ENCODE measurements around the gene SLC48A1.

Gene SLC48A1

DNA sequence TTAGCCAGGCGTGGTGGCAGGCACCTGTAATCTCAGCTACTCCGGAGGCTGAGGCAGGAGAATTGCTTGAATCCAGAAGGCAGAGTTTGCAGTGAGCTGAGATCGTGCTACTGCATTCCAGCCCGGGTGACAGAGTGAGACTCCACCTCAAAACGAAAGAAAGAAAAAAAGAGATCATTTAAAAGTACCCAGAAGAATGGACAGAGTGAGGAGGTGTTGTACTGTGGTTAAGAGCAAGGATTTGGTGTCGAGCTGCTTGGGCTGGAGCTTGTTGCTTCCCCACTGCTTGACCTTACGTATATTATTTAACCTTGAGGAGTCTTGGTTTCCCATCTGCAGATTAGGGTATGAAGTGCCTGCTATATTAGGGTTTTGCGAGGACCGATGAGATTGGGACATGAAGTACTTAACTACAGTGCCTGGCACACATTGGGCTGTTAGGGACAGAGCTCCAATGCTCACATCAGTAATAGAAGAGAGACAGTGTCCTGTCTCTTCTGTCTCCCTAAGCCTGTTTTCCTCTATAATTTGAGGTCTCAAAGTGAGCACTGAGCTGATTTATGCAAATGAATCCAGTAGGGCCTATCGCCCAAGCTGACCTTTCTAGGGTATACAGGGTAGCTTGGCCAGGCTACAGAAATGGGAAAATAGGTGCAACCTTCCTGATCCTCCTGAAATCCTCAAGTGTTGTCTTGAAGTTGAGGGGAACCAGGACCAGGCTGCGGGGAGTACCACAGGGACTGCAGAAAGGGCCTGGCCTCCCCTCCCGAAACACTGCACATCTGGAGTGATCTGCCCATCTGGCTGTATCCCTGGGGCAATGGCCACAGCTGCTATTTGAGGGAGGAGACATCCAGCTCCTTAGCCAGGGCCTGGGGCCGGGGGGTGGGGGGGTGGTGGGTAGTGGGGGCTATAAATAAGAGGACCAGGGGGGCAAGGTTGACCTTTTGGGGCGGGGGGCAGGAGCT lies 55.3 kb downstream of the SLC48A1 start:
- Histone ChIP-seq H3K27me3 (replicated peaks) (no peaks in the 10 kb centered on the region), H3K36me3 (replicated peaks) (no peaks in the 10 kb centered on the region), H3K27ac (no peak overlapping the region), H3K4me3 (ENCODE audit: low read depth, low read length) (no peak overlapping the region)
- no peak for DNase-seq
- in situ Hi-C loops (cut with HindIII; ENCODE audit: low pct_ligation_motif_present, low sequenced_read_pairs), result no loop called here
- TF ChIP-seq, protein P1, sequence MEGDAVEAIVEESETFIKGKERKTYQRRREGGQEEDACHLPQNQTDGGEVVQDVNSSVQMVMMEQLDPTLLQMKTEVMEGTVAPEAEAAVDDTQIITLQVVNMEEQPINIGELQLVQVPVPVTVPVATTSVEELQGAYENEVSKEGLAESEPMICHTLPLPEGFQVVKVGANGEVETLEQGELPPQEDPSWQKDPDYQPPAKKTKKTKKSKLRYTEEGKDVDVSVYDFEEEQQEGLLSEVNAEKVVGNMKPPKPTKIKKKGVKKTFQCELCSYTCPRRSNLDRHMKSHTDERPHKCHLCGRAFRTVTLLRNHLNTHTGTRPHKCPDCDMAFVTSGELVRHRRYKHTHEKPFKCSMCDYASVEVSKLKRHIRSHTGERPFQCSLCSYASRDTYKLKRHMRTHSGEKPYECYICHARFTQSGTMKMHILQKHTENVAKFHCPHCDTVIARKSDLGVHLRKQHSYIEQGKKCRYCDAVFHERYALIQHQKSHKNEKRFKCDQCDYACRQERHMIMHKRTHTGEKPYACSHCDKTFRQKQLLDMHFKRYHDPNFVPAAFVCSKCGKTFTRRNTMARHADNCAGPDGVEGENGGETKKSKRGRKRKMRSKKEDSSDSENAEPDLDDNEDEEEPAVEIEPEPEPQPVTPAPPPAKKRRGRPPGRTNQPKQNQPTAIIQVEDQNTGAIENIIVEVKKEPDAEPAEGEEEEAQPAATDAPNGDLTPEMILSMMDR (IDR thresholded peaks at IDR 0.05; ENCODE audit: low read depth, low read length, missing control alignments), result no peak

DNA sequence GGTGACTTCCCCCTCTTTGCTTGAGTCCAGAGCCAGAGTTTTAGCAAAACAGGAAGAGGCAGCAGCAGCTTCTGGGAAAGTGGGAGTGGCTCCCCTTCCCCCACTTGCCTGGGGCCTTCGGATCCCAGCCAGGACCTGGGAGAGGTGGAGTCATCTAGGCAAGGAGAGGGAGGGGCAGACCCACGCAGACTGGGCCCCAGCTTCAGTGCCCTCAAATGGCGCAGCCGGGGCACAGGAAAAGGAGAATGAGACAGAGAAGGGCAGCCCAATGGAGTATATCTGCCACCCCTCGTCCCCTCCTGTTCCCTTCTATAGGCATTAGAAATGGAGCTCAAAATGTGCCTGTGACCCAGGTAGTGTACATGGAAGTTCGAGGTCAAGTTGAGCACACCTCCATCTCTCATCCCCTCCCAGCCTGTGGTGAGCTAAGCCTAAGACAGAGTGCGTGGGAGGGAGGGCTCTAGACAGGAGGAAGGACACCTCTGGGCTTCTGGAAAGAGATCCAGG lies 56.0 kb downstream of the SLC48A1 start:
- Histone ChIP-seq H3K4me3 (ENCODE audit: low read depth, low read length) (no peak overlapping the region), H3K36me3 (replicated peaks) (no peaks in the 10 kb centered on the region), H3K27me3 (replicated peaks) (no peaks in the 10 kb centered on the region), H3K27ac (no peak overlapping the region)
- no peak for DNase-seq
- in situ Hi-C loops (cut with HindIII; ENCODE audit: low pct_ligation_motif_present, low sequenced_read_pairs), result no loop called here
- TF ChIP-seq, protein P1 (IDR thresholded peaks at IDR 0.05; ENCODE audit: low read depth, low read length, missing control alignments), result no peak

DNA sequence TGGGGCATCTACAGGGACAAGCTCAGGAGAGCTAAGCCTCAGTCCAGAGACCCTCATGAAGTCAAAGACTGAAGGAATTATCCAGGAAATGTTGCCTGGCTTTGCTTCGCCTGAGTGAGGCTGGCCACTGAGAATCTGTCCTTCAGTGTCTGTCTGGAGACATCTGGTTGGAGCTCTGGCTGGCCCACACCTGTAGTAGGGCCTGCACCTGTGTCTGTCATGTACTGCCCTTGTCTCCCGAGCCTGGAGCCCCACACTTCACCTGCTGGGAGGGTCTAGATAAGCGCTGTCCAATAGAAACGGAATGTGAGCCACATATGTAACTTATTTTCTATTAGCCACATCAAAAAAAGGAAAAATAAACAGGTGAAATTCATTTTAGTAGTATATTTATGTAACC lies 56.5 kb downstream of the SLC48A1 start:
- Histone ChIP-seq H3K4me3 (ENCODE audit: low read depth, low read length) (no peak overlapping the region), H3K27me3 (replicated peaks) (no peaks in the 10 kb centered on the region), H3K27ac (no peak overlapping the region), H3K36me3 (replicated peaks) (no peaks in the 10 kb centered on the region)
- no peak for DNase-seq
- in situ Hi-C loops (cut with HindIII; ENCODE audit: low pct_ligation_motif_present, low sequenced_read_pairs), result no loop called here
- TF ChIP-seq, protein P1 (IDR thresholded peaks at IDR 0.05; ENCODE audit: low read depth, low read length, missing control alignments), result no peak

Measured in brain microvascular endothelial cell (primary cell).